CD4-positive, alpha-beta T cell treated with Interleukin-21 for 1 hour (primary cell): Measurements from ENCODE around the gene ASXL2.
"Not testable (repeated sequence)": the region's sequence is repeated elsewhere in the genome, so short reads cannot be mapped to it uniquely, and the experiment has no call there.

Experiments
- DNase-seq: peaks from one replicate; pipeline ENCODE4 v3.0.0-alpha.2; 2020

ASXL2 gene

GRCh38 chr2:25831746-25832449 lies 46.4 kb downstream of the ASXL2 start:
- DNase-seq = peak; percentile 39

DNA sequence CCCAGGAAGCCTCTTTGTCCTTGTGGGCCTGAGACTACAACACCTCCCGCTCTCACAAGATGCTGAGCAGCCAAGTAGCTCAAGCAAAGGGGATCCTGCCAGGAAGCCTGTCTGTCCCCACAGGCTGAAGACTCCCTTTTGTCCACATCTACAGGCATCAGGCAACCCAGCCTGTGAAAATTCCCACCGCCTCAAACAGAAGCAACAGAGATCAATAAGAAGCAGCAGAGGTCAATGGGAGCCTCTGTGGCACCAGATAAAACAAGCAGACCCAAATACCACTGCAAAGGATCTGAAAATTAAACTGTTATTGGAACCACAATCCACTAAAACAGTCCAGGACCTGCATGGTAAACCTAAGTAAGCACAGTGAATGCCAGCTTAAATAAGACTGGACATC lies 48.5 kb downstream of the ASXL2 start:
- no peak for DNase-seq

DNA sequence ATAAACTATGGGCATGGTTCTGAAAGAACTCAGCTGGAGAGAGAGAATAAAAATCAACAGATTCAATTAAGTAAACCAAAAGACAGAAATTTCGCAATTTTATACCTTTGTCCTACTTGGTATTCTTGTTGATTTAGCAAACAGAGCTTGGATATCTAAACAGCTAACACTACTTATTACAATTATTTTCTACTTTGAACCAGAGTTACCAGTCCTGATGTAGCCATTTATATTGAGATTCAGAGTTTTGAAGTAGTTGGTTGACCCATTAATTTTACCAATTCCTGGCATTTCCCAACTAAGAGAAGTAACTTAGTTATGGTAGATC lies 48.9 kb downstream of the ASXL2 start:
- no peak for DNase-seq

- not testable (repeated sequence) for DNase-seq
These were observed 49.5 kb downstream of the ASXL2 start for GRCh38 chr2:25828532-25829376.

- DNase-seq = peak; percentile 44
These were observed 53.0 kb downstream of the ASXL2 start for GRCh38 chr2:25825238-25825637.

GRCh38 chr2:25824718-25825117 lies 53.6 kb downstream of the ASXL2 start:
- no peak for DNase-seq

DNA sequence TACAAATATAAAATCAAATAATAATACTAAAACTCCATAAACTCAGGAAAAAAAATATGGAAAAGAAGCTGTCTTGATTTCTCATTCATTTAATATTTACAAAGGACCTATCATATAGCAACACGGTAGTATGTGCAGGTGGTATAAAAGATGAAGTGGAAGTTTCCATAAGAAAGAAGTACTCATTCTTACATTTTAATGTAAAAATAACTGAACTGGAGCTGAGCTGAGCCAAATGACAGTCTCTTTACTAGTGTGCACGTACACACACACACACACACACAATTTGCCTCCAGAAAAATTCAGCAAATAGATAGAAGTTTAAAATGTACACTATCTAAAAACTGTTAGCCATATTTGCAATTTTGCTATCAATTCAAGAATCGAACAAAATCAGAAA lies 54.1 kb downstream of the ASXL2 start:
- DNase-seq = no peak

GRCh38 chr2:25822190-25823117 lies 55.8 kb downstream of the ASXL2 start:
- DNase-seq = peak; percentile 66

- DNase-seq = no peak
These were observed 56.8 kb downstream of the ASXL2 start for GRCh38 chr2:25821225-25822056.

DNA sequence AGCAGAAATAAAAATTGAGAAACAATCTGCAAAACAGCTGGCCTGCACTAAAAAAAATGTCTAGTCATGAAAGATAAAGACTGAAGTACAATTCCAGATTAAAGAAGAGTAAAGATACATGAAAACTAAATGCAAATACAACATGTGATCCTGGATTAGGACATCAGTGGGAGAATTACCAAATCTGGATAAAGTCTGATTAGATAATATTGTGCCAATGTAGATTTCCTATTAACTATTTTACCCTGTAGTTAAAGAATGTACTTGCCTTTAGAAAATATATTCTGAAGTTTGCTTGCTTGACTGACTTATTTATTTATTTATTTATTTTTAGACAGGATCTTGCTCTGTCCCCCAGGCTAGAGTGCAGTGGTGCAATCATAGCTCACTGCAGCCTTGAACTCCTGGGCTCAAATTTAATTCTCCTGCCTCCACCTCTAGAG lies 58.7 kb downstream of the ASXL2 start:
- DNase-seq = no peak

GRCh38 chr2:25817630-25818029 lies 60.7 kb downstream of the ASXL2 start:
- no peak for DNase-seq

DNA sequence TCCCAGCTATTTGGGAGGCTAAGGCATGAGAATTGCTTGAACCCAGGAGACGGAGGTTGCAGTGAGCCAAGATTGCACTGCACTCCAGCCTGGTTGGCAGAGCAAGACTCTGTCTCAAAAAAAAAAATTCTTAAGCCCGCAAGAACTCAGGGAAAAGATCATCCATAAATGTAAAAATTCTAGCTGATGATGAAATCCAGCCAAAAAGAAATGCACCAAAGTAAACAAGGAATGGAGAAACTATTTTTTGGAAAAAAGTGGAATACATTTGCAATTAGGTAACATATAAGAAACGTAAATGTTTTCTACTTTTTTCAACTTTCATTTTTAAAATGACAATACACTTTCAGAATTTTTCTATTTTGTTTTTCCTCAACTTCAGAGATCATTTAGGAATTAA lies 61.3 kb downstream of the ASXL2 start:
- no peak for DNase-seq

DNA sequence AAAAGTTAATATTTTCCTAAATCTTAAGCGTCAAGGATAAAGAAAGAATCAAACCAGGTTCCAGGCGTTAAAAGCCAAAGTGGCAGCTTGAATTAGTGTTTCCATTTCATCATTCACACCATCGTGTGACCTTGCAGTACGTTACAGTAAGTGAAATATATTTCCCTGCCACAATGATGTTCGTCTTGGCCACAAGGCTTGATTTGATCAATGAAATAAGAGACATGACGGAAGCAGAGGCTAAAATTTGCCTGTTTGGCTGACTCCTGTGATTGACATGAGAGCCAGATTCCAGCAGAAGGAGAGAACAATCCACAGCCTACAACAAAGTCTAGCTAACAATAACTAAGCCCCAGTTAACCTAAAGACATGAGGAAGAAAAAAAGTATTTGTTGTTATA lies 62.0 kb downstream of the ASXL2 start:
- peak; percentile 38 for DNase-seq

DNA sequence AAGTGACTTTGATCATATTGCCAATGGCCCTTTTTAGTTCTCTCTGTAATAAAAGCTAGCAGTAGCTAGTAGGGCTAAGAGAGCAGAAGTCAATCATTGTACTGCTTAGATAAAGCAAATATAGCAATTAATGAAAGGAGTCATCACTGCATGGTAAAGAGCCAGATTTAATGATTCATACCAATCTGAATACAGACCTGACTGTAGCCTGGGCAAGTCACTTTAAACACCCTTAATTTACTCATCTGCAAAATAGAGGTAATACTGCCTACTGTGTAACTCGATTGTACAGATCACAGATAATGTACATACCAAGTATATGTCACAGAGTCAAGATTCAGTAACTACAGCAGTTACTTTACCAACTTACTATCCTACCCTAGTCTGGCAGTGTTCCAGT lies 63.6 kb downstream of the ASXL2 start:
- DNase-seq = no peak

DNA sequence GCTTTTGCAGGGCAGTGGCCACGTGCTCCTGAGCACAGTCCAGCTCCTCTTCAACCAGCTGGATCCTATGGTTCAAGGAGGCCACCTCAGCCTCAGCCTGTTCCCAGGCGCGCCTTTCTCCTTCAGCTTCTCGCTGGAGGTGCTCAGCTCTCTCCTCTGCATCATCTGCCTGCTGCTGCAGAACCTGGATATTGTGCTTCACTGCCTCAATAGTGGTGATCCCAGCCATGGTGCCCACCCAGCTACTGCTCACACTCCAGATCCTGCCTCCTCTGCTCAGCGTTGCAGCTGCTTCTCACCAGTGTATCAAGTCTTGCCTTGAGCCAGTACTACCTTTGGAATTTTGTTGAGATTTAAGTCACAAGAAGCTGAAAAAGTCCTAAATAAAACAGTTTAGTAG lies 67.9 kb downstream of the ASXL2 start:
- DNase-seq = no peak

DNA sequence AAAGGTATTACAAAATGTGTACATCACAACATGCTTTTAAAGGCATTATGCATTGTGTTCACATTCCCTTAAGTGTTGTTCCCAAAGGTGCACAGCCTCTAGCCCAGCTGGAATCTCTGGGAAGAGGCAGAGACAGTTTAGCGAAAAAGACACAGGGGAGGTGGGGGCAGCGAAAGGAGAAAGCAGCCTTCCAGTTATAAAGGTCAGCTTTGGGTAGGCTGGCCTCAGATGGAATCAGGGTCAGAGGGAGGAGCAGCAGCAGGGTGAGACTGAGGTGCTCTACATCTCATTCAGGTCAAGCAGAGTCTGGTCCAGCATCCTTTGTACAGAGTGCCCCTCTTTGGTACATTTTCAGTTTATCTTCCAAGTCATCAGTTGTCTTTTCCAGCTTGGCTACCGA lies 68.6 kb downstream of the ASXL2 start:
- no peak for DNase-seq

DNA sequence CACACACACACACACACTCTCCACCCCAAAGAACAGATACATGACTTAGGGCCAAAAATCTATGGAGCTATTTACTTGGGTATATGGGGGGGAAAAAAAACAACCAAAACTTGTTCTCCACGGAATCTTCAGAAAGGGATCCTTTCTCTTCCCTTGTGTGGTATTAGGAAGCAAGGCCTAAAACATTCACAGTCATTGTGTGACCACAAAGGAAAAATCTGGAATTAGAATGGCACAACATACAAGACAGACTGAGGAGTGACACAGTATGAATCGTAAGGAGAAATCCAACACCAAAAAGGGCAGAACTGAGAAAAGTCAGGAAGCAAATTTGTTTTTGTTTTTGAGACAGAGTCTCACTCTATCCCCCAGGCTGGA lies 70.3 kb downstream of the ASXL2 start:
- no peak for DNase-seq

- no peak for DNase-seq
These were observed 71.3 kb downstream of the ASXL2 start for GRCh38 chr2:25806941-25807340.

GRCh38 chr2:25805987-25806386 lies 72.3 kb downstream of the ASXL2 start:
- DNase-seq = no peak

- DNase-seq = no peak
These were observed 73.9 kb downstream of the ASXL2 start for GRCh38 chr2:25804338-25804737.

DNA sequence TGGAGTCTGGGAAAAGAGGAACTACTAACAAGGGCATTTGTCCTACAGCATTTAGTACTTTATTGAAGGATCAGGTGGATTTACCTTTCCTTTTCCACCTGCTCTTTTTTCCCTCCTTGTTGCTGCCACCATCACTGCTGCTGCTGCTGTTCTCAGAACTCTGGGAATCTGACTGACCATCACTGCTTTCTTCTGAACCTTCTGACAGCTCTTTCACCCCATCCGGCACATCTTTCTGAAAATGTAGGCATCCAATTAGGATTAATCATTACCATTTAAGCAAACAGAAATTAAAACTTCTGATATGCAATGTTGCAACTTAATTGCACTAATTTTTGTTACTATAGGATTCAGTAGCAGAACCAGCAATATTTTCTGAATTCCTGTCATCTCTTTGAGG lies 79.0 kb downstream of the ASXL2 start:
- DNase-seq = no peak
